H9 (cell line): ENCODE data around the gene SMC3. TPM values are rescaled to one million over a fixed set of nuclear protein-coding genes. Genes with fewer than 3 reads are reported as not detected.

ENCODE experiments used
- DNase-seq: peaks from one replicate; pipeline ENCODE4 v3.0.0-alpha.2; 2017
- H2AFZ ChIP-seq: one replicate; pipeline ENCODE4 v1.6.1; 2013; ENCODE audit warnings: mild to moderate bottlenecking, low read length, control low read depth, moderate library complexity
- H2AK5ac ChIP-seq: 2 replicates; pipeline ENCODE4 v1.6.1; 2013; ENCODE audit warnings: low read length, control low read depth, mixed read lengths; ENCODE audit not compliant: insufficient read length
- H2BK120ac ChIP-seq: one replicate; pipeline ENCODE4 v1.6.1; 2013; ENCODE audit warnings: low read depth, mild to moderate bottlenecking, low read length, control low read depth, inconsistent platforms; ENCODE audit not compliant: poor library complexity, severe bottlenecking
- H2BK12ac ChIP-seq: 2 replicates; pipeline ENCODE4 v1.6.1; 2013; ENCODE audit warnings: low read length, control low read depth, mixed read lengths, low read depth; ENCODE audit not compliant: insufficient read length
- H2BK15ac ChIP-seq: 2 replicates; pipeline ENCODE4 v1.6.1; 2013; ENCODE audit warnings: low read depth, low read length, control low read depth
- H2BK20ac ChIP-seq: one replicate; pipeline ENCODE4 v1.6.1; 2013; ENCODE audit warnings: low read depth, mild to moderate bottlenecking, low read length, control low read depth, inconsistent platforms; ENCODE audit not compliant: poor library complexity, severe bottlenecking
- H2BK5ac ChIP-seq: 2 replicates; pipeline ENCODE4 v1.6.1; 2013; ENCODE audit warnings: low read length, control low read depth, mixed read lengths; ENCODE audit not compliant: insufficient read length
- H3K14ac ChIP-seq: 2 replicates; pipeline ENCODE4 v1.6.1; 2013; ENCODE audit warnings: low read length, control low read depth; ENCODE audit not compliant: insufficient read depth
- H3K18ac ChIP-seq: 2 replicates; pipeline ENCODE4 v1.6.1; 2013; ENCODE audit warnings: low read depth, mild to moderate bottlenecking, mixed read lengths, low read length, control low read depth; ENCODE audit not compliant: insufficient read length
- H3K23ac ChIP-seq: 2 replicates; pipeline ENCODE4 v1.6.1; 2013; ENCODE audit warnings: low read length, control low read depth, mixed read lengths, low read depth; ENCODE audit not compliant: insufficient read length
- H3K23me2 ChIP-seq: 2 replicates; pipeline ENCODE4 v1.6.1; 2013; ENCODE audit warnings: low read depth, mild to moderate bottlenecking, mixed read lengths, low read length, control low read depth; ENCODE audit not compliant: insufficient read length, poor library complexity, severe bottlenecking
- H3K27ac ChIP-seq: 2 replicates; pipeline ENCODE4 v1.5.1; 2013; ENCODE audit warnings: low read length, control low read depth, mixed read lengths, low read depth; ENCODE audit not compliant: insufficient read length
- H3K27me3 ChIP-seq: 2 replicates; pipeline ENCODE4 v1.6.1; 2013; ENCODE audit warnings: low read length, control low read depth, inconsistent platforms; ENCODE audit not compliant: insufficient read depth
- H3K4ac ChIP-seq: 2 replicates; pipeline ENCODE4 v1.6.1; 2013; ENCODE audit warnings: low read depth, mild to moderate bottlenecking, control low read depth, inconsistent platforms, low read length, moderate library complexity
- H3K4me1 ChIP-seq: 2 replicates; pipeline ENCODE4 v1.6.1; 2013; ENCODE audit warnings: low read length, control low read depth, inconsistent platforms; ENCODE audit not compliant: insufficient read depth
- H3K4me2 ChIP-seq: 2 replicates; pipeline ENCODE4 v1.6.1; 2013; ENCODE audit warnings: low read length, control low read depth, mixed read lengths; ENCODE audit not compliant: insufficient read length, insufficient read depth
- H3K56ac ChIP-seq: 2 replicates; pipeline ENCODE4 v1.6.1; 2013; ENCODE audit warnings: low read depth, mild to moderate bottlenecking, mixed read lengths, low read length, control low read depth; ENCODE audit not compliant: insufficient read length
- H3K79me1 ChIP-seq: 2 replicates; pipeline ENCODE4 v1.6.1; 2013; ENCODE audit warnings: low read depth, mild to moderate bottlenecking, moderate library complexity, low read length, control low read depth, inconsistent platforms; ENCODE audit not compliant: insufficient read depth, poor library complexity, severe bottlenecking
- H3K79me2 ChIP-seq: 2 replicates; pipeline ENCODE4 v1.6.1; 2013; ENCODE audit warnings: low read length, control low read depth, inconsistent platforms; ENCODE audit not compliant: insufficient read depth
- H3K9ac ChIP-seq: 2 replicates; pipeline ENCODE4 v1.6.1; 2013; ENCODE audit warnings: low read length, control low read depth, mixed read lengths; ENCODE audit not compliant: insufficient read length; ENCODE audit errors: extremely low read depth
- H3K9me3 ChIP-seq: one replicate; pipeline ENCODE4 v1.6.1; 2013; ENCODE audit warnings: low read depth, low read length, inconsistent platforms; ENCODE audit not compliant: control insufficient read depth
- H3T11ph ChIP-seq: one replicate; pipeline ENCODE4 v1.6.1; 2013; ENCODE audit warnings: mild to moderate bottlenecking, low read length, control low read depth, inconsistent platforms
- H4K20me1 ChIP-seq: one replicate; pipeline ENCODE4 v1.6.1; 2013; ENCODE audit not compliant: control insufficient read depth, insufficient read length, insufficient read depth
- H4K5ac ChIP-seq: 2 replicates; pipeline ENCODE4 v1.6.1; 2013; ENCODE audit warnings: low read depth, mild to moderate bottlenecking, mixed read lengths, low read length, control low read depth; ENCODE audit not compliant: insufficient read length
- H4K8ac ChIP-seq: replicated peaks from 2 replicates; pipeline ENCODE4 v1.6.1; 2013; ENCODE audit warnings: low read length, control low read depth, mixed read lengths, low read depth; ENCODE audit not compliant: insufficient read length
- H4K91ac ChIP-seq: 2 replicates; pipeline ENCODE4 v1.6.1; 2013; ENCODE audit warnings: low read depth, mild to moderate bottlenecking, moderate library complexity, mixed read lengths, low read length, control low read depth; ENCODE audit not compliant: insufficient read length
- H3K27ac Mint-ChIP-seq, 3 experiments: 2 replicates in 2 of 3; 3 replicates in 1 of 3; pipeline ENCODE4 v1.8.0; 2020 to 2021; ENCODE audit warnings: mixed read lengths in 3 of 3, mild to moderate bottlenecking in 1 of 3, moderate library complexity in 1 of 3
- H3K27me3 Mint-ChIP-seq: 2 replicates; pipeline ENCODE4 v1.8.0; 2021; ENCODE audit warnings: low read depth, mild to moderate bottlenecking, moderate library complexity, mixed read lengths
- H3K36me3 Mint-ChIP-seq, 3 experiments: 2 replicates in 2 of 3; 3 replicates in 1 of 3; pipeline ENCODE4 v1.8.0; 2020 to 2021; ENCODE audit warnings: low read depth in 3 of 3, mixed read lengths in 3 of 3; ENCODE audit not compliant: insufficient read depth in 1 of 3
- H3K4me1 Mint-ChIP-seq, 2 experiments: 2 replicates each; pipeline ENCODE4 v1.8.0; 2020; ENCODE audit warnings: mixed read lengths in 2 of 2
- H3K4me3 Mint-ChIP-seq, 2 experiments: 2 replicates in 1 of 2; 3 replicates in 1 of 2; pipeline ENCODE4 v1.8.0; 2020 to 2021; ENCODE audit warnings: mild to moderate bottlenecking in 2 of 2, mixed read lengths in 2 of 2, moderate library complexity in 1 of 2
- H3K9me3 Mint-ChIP-seq, 2 experiments: 2 replicates in 1 of 2; 3 replicates in 1 of 2; pipeline ENCODE4 v1.8.0; 2020; ENCODE audit warnings: mild to moderate bottlenecking in 2 of 2, mixed read lengths in 2 of 2, moderate library complexity in 1 of 2
- CTCF ChIP-seq: fragments of 200-600 bp; sonication (generic); conservative IDR thresholded peaks from 3 replicates; pipeline ENCODE4 v1.8.0; 2021; ENCODE audit warnings: antibody characterized with exemption, mild to moderate bottlenecking
- WGBS: extraction: QIAGEN DNeasy Blood & Tissue Kit; methylation state at CpG from one replicate; pipeline ENCODE4 v1.1.7; 2013; ENCODE audit warnings: missing lambda C conversion rate, low lambda C conversion rate, mixed read lengths; ENCODE audit not compliant: insufficient read length; ENCODE audit errors: extremely low coverage; 5-methylcytosine and 5-hydroxymethylcytosine counted together
- total RNA-seq: library from RNA; stranded (reverse); gene quantifications from 2 replicates; pipeline ENCODE4 v1.2.1, GENCODE V29; 2021

The SMC3 gene
- total RNA-seq, 1 experiment from 2014 or later, result 82.4 TPM

- Mint-ChIP-seq H3K4me3 (no peak overlapping the region), H3K27me3 (no peaks in the 10 kb centered on the region), H3K36me3 (no peaks in the 10 kb centered on the region), H3K27ac (no peak overlapping the region), H3K4me1 (peaks cover 18 to 23% of the 10 kb centered on the region in 2 experiments), H3K9me3 (no peaks in the 10 kb centered on the region)
- H2BK12ac ChIP-seq, result no peak overlapping the region
- H4K91ac ChIP-seq, result no peak overlapping the region
- no peak overlapping the region for H3K56ac ChIP-seq
- no peak overlapping the region for H2AFZ ChIP-seq
- H3T11ph ChIP-seq, result no peak overlapping the region
- H2BK5ac ChIP-seq, result no peak overlapping the region
- H3K18ac ChIP-seq, result no peak overlapping the region
- H3K23ac ChIP-seq, result no peak overlapping the region
- no peak overlapping the region for H2BK15ac ChIP-seq
- DNase-seq, result no peak
- no peak overlapping the region for H2BK20ac ChIP-seq
- no peak overlapping the region for H3K4ac ChIP-seq
- peaks cover 4% of the 10 kb centered on the region; the same call in 1 of the 2 replicates for H3K4me1 ChIP-seq
- no peak overlapping the region for H2BK120ac ChIP-seq
- no peak overlapping the region for H4K5ac ChIP-seq
- no peak for TF ChIP-seq CTCF
- no CpG with 5 or more reads among the region's 4 CpGs for WGBS
- no peaks in the 10 kb centered on the region for H3K23me2 ChIP-seq
- no peaks in the 10 kb centered on the region for H3K27me3 ChIP-seq
- H3K27ac ChIP-seq, result no peak overlapping the region
- H3K4me2 ChIP-seq, result no peak overlapping the region
- H3K79me1 ChIP-seq, result no peaks in the 10 kb centered on the region
- H4K20me1 ChIP-seq, result no peaks in the 10 kb centered on the region
- H3K79me2 ChIP-seq, result no peaks in the 10 kb centered on the region
- no peak overlapping the region for H2AK5ac ChIP-seq
- no peak overlapping the region for H4K8ac ChIP-seq
- H3K14ac ChIP-seq, result no peak overlapping the region
- H3K9ac ChIP-seq, result no peak overlapping the region
- no peaks in the 10 kb centered on the region for H3K9me3 ChIP-seq
These were observed 45.0 kb upstream of the SMC3 start for GRCh38 chr10:110522365-110522988.
